ENCODE results near the gene MYORG. TPM values are rescaled to one million over a fixed set of nuclear protein-coding genes. Genes with fewer than 3 reads are reported as not detected.

MYORG gene
- total and polyA plus RNA-seq, 2 experiments from 2014 or later = 0.92 to 1.2 TPM

GRCh38 chr9:34326690-34327089 lies 50.0 kb downstream of the MYORG start:
- DNase-seq (ENCODE audit: low read depth in 1 of 2, low spot score in 1 of 2) = no peak
- Histone ChIP-seq H3K36me3 (no peaks in the 10 kb centered on the region), H3K4me1 (ENCODE audit: low read depth) (peaks cover 4% of the 10 kb centered on the region), H3K27me3 (no peaks in the 10 kb centered on the region), H3K27ac (no peak overlapping the region), H3K9me3 (ENCODE audit: low read depth) (no peaks in the 10 kb centered on the region), H3K4me3 (no peak overlapping the region)
- TF ChIP-seq, protein P1, sequence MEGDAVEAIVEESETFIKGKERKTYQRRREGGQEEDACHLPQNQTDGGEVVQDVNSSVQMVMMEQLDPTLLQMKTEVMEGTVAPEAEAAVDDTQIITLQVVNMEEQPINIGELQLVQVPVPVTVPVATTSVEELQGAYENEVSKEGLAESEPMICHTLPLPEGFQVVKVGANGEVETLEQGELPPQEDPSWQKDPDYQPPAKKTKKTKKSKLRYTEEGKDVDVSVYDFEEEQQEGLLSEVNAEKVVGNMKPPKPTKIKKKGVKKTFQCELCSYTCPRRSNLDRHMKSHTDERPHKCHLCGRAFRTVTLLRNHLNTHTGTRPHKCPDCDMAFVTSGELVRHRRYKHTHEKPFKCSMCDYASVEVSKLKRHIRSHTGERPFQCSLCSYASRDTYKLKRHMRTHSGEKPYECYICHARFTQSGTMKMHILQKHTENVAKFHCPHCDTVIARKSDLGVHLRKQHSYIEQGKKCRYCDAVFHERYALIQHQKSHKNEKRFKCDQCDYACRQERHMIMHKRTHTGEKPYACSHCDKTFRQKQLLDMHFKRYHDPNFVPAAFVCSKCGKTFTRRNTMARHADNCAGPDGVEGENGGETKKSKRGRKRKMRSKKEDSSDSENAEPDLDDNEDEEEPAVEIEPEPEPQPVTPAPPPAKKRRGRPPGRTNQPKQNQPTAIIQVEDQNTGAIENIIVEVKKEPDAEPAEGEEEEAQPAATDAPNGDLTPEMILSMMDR (IDR thresholded peaks at IDR 0.05; ENCODE audit: low read depth, low read length) = no peak

DNA sequence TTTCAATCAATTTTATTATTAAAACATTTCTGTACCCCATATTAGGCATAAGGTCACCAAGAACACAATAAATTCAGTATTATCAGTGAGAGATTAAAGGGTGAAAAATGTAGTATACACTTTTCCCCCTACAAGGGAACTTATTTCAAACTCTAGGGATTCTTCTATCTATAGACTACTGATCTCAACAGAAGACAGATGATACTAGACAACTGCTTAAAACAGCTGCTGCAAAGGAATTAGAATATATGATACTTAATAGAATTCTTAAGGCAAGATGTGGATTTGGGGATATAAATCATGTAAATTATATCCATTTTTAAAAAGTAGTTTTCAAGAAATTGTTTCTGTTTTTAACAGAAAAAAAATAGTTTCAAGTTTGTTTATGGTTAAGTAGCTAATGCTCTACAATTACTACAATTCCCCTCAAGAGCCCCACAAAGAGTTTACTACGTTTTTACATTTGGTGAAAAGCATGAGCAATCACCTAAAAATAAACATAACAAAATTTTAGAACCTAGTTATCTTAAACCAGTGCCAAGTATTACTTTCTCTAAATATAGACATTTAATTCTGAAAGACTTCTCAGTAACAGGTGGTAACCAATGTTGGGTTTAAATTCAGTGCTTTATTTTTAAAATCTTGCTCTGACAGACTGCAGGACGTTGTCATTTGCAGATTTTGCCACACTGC lies 53.7 kb downstream of the MYORG start:
- Histone ChIP-seq H3K36me3 (no peaks in the 10 kb centered on the region), H3K9me3 (ENCODE audit: low read depth) (no peaks in the 10 kb centered on the region), H3K27ac (no peak overlapping the region), H3K4me1 (ENCODE audit: low read depth) (peaks cover 2% of the 10 kb centered on the region), H3K4me3 (no peak overlapping the region), H3K27me3 (no peaks in the 10 kb centered on the region)
- TF ChIP-seq, protein P1 (IDR thresholded peaks at IDR 0.05; ENCODE audit: low read depth, low read length) = no peak
- DNase-seq (ENCODE audit: low read depth in 1 of 2, low spot score in 1 of 2) = no peak

DNA sequence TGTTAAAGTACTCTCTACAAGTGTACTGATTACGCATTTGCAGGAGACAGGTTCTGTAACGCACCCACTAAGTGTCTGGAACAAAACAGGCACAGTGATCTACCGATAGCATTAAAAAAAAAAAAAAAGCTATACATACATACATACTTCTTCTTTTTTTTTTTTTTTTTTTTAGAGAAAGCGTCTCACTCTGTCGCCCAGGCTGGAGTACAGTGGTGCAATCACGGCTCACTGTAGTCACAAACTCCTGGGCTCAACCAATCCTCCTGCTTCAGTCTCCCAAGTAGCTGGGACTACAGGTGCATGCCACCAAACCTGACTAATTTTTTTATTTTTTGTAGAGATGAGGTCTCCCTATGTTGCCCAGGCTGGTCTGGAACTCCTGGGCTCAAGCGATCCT lies 55.2 kb downstream of the MYORG start:
- no peaks in the 10 kb centered on the region for H3K4me1 ChIP-seq (ENCODE audit: low read depth)

GRCh38 chr9:34318163-34318790 lies 58.4 kb downstream of the MYORG start:
- Histone ChIP-seq H3K36me3 (no peaks in the 10 kb centered on the region), H3K27me3 (no peaks in the 10 kb centered on the region), H3K4me3 (no peak overlapping the region), H3K4me1 (ENCODE audit: low read depth) (no peaks in the 10 kb centered on the region), H3K27ac (no peak overlapping the region), H3K9me3 (ENCODE audit: low read depth) (no peaks in the 10 kb centered on the region)
- no peak for DNase-seq (ENCODE audit: low read depth in 1 of 2, low spot score in 1 of 2)
- TF ChIP-seq, protein P1 (IDR thresholded peaks at IDR 0.05; ENCODE audit: low read depth, low read length) = no peak

More for the DNA sequence above, 55.2 kb downstream of the MYORG start:
- TF ChIP-seq, protein P1 (IDR thresholded peaks at IDR 0.05; ENCODE audit: low read depth, low read length) = no peak
- Histone ChIP-seq H3K9me3 (ENCODE audit: low read depth) (no peaks in the 10 kb centered on the region), H3K27me3 (no peaks in the 10 kb centered on the region), H3K4me3 (no peak overlapping the region), H3K27ac (no peak overlapping the region), H3K36me3 (no peaks in the 10 kb centered on the region)
- no peak for DNase-seq (ENCODE audit: low read depth in 1 of 2, low spot score in 1 of 2)

DNA sequence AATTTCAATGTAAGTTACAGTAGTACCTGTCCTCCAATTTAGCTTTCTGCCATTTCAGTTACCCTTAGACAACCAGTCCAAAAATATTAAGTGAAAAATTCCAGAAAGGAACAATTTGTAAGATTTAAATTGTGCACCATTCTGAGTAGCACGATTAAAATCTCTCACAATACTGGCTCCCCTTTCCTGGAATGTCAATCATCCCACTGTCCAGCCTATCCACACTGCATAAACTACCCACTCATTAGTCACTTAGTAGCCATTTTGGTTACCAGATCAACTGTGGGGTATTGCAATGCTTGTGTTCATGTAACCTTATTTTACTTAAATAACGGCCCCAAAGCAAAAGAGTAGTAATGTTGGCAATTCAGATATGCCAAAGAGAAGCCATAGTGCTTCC lies 59.3 kb downstream of the MYORG start:
- Histone ChIP-seq H3K4me3 (no peak overlapping the region), H3K9me3 (ENCODE audit: low read depth) (no peaks in the 10 kb centered on the region), H3K27me3 (no peaks in the 10 kb centered on the region), H3K4me1 (ENCODE audit: low read depth) (no peaks in the 10 kb centered on the region), H3K27ac (no peak overlapping the region), H3K36me3 (no peaks in the 10 kb centered on the region)
- no peak for DNase-seq (ENCODE audit: low read depth in 1 of 2, low spot score in 1 of 2)
- TF ChIP-seq, protein P1 (IDR thresholded peaks at IDR 0.05; ENCODE audit: low read depth, low read length) = no peak

Other genes with a start within 250 kb of the MYORG start
- 23.5 and 28.6 TPM in 2 replicates for gene UBAP1, start 197.9 kb downstream of the MYORG start, total RNA-seq
- 52.3 and 60.0 TPM in 2 replicates for gene UBAP1, start 197.9 kb downstream of the MYORG start, polyA plus RNA-seq
- gene KIF24, start 47.6 kb downstream of the MYORG start, total RNA-seq = 2.7 and 5.8 TPM in 2 replicates
- 1.6 and 2.1 TPM in 2 replicates for gene KIF24, start 47.6 kb downstream of the MYORG start, polyA plus RNA-seq
- 33.6 and 35.5 TPM in 2 replicates for gene NUDT2, start 47.3 kb downstream of the MYORG start, total RNA-seq
- 32.1 and 39.1 TPM in 2 replicates for gene NUDT2, start 47.3 kb downstream of the MYORG start, polyA plus RNA-seq
- 16.0 and 21.1 TPM in 2 replicates for gene FAM219A, start 81.7 kb upstream of the MYORG start, total RNA-seq
- gene FAM219A, start 81.7 kb upstream of the MYORG start, polyA plus RNA-seq = 13.8 and 15.0 TPM in 2 replicates
- 0.95 and 1.6 TPM in 2 replicates for gene DNAI1, start 81.9 kb upstream of the MYORG start, total RNA-seq
- 1.7 and 2.2 TPM in 2 replicates for gene DNAI1, start 81.9 kb upstream of the MYORG start, polyA plus RNA-seq
- gene ENHO, start 146.1 kb upstream of the MYORG start, total RNA-seq = 3.9 and 7.6 TPM in 2 replicates
- 8.7 and 13.1 TPM in 2 replicates for gene ENHO, start 146.1 kb upstream of the MYORG start, polyA plus RNA-seq
- gene CNTFR, start 212.8 kb upstream of the MYORG start, total RNA-seq = 23.1 and 29.8 TPM in 2 replicates
- 15.5 and 22.4 TPM in 2 replicates for gene CNTFR, start 212.8 kb upstream of the MYORG start, polyA plus RNA-seq
- gene RPP25L, start 235.2 kb upstream of the MYORG start, total RNA-seq = 68.4 and 71.6 TPM in 2 replicates
- gene RPP25L, start 235.2 kb upstream of the MYORG start, polyA plus RNA-seq = 84.3 and 89.4 TPM in 2 replicates
- 79.8 and 82.7 TPM in 2 replicates for gene DCTN3, start 243.6 kb upstream of the MYORG start, total RNA-seq
- gene DCTN3, start 243.6 kb upstream of the MYORG start, polyA plus RNA-seq = 172 and 180 TPM in 2 replicates